Neural cell (in vitro differentiated cells): ENCODE results near the gene TACC2.
A peak's percentile ranks its signal among the peaks of the same experiment; 100 is the strongest.

Experiments
- RAD21 ChIP-seq: fragments of 450-650 bp; conservative IDR thresholded peaks from 2 replicates; pipeline ENCODE4 v1.6.1; 2014; ENCODE audit warnings: antibody characterized with exemption, mild to moderate bottlenecking, moderate library complexity
- TF ChIP-seq, protein P1 (sequence below): fragments of 450-650 bp; IDR thresholded peaks from 2 replicates; pipeline ENCODE4 v1.5.1; 2014; ENCODE audit warnings: antibody characterized with exemption, mild to moderate bottlenecking, moderate library complexity; ENCODE audit not compliant: poor library complexity, severe bottlenecking

DNA sequence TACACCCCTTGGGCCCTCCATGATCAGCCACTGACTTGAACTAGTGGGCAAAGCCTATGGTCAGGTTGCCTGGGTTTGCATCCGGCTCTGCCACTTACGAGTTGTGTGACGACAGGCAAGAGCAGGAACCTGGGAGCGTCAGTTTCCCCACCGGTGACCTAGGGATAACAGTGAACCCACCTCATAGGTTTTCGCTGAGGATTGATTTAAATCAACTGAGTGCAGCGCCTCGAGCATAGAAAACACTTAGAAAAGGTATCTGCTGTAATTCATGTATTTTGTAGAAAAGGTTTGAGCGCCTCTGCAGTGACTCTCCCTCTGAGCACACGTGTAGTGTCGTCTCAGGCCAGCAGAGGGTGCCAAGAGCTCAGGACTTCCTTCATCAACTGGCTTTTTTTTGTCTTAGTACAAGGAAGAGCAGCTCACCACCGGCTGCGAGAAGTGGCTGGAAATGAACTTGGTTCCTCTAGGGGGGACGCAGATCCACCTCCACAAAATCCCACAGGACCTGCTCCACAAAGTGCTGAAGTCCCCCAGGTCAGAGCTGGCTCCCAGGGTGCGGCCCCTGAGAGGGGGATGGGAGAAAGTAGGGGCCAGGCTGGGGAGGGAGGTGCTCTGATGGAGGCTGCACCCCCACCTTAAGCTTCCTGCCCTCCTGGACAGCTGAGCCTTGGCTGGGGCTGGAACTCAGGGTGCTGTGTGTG lies 309.8 kb downstream of the TACC2 start:
- TF ChIP-seq, protein P1, sequence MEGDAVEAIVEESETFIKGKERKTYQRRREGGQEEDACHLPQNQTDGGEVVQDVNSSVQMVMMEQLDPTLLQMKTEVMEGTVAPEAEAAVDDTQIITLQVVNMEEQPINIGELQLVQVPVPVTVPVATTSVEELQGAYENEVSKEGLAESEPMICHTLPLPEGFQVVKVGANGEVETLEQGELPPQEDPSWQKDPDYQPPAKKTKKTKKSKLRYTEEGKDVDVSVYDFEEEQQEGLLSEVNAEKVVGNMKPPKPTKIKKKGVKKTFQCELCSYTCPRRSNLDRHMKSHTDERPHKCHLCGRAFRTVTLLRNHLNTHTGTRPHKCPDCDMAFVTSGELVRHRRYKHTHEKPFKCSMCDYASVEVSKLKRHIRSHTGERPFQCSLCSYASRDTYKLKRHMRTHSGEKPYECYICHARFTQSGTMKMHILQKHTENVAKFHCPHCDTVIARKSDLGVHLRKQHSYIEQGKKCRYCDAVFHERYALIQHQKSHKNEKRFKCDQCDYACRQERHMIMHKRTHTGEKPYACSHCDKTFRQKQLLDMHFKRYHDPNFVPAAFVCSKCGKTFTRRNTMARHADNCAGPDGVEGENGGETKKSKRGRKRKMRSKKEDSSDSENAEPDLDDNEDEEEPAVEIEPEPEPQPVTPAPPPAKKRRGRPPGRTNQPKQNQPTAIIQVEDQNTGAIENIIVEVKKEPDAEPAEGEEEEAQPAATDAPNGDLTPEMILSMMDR: peak; percentile 96
- peak; percentile 98 for TF ChIP-seq RAD21
